ENCODE measurements around the gene HLA-DMB. TPM values are rescaled to one million over a fixed set of nuclear protein-coding genes. Genes with fewer than 3 reads are reported as not detected.
A peak's percentile ranks its signal among the peaks of the same experiment; 100 is the strongest.

Gene HLA-DMB
- total RNA-seq, 1 donor = 1.7 TPM

DNA sequence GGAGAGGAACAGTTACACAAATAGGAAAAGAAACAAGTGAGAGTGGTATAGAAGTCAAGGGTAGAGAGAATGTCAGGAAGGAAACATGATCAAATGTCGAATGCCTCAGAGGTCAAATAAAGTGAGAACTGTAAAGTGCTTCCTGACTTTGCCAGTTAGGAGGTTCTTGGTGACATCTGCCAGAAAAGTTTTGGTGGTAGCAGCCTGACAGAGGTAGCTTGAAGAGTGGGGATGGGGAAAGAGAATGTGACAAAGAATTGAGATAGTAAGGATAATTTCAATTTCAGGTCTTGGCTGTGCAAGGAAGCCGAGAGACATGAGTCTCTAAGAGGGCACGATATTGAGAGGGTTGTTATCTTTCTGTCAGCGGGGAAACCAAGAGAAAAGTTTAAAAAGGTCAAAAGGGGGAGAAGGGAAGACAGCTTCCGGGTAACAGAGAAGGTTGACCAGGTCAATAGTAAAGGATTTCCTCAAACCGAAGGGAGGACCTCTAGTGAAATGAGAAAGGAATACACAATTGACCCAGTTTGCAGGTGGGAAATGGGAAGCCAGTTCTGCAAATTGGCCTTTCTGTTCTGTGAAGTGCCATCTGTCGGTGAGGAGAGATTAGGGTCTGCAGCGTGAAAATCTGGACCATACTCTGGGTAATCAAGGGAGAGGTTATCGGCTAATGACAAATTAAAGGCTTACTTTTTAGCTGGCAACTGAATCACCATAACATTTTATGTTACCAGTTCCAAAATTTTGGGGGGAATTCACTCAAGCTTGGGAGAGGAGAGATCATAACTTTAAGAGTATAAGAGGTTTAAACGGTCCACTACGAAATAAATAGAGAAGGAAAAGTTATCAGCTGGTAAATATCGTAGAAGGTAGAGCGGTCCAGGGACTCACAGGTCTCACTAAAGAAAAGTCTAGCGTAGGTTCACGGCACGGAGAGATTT, 26.6 kb upstream of the HLA-DMB start:
- TF ChIP-seq, protein P1, sequence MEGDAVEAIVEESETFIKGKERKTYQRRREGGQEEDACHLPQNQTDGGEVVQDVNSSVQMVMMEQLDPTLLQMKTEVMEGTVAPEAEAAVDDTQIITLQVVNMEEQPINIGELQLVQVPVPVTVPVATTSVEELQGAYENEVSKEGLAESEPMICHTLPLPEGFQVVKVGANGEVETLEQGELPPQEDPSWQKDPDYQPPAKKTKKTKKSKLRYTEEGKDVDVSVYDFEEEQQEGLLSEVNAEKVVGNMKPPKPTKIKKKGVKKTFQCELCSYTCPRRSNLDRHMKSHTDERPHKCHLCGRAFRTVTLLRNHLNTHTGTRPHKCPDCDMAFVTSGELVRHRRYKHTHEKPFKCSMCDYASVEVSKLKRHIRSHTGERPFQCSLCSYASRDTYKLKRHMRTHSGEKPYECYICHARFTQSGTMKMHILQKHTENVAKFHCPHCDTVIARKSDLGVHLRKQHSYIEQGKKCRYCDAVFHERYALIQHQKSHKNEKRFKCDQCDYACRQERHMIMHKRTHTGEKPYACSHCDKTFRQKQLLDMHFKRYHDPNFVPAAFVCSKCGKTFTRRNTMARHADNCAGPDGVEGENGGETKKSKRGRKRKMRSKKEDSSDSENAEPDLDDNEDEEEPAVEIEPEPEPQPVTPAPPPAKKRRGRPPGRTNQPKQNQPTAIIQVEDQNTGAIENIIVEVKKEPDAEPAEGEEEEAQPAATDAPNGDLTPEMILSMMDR (IDR thresholded peaks at IDR 0.05; ENCODE audit: insufficient read depth, low read depth, low read length) = peak; percentile 56
- peak; percentile 49 for DNase-seq (ENCODE audit: low read depth)
- H3K4me3 ChIP-seq (ENCODE audit: low read depth, low read length) = peak overlapping the region; percentile 91

DNA sequence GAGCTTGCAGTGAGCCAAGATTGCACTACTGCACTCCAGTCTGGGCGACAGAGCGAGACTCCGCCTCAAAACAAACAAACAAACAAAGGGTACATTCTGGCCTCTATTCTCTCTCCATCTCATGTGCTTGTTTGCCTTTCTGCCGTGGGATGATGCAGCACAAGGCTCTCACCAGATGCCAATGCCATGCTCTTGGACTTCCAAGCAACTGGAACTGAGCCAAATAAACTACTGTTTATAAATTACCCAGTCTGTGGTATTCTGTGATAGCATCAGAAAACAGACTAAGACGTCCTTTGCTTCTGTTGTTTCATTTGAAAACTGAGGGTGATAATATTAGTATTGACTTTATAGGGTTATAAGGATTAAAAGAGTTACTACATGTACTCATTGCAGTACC, 23.9 kb upstream of the HLA-DMB start:
- no peak for DNase-seq (ENCODE audit: low read depth)
- TF ChIP-seq, protein P1 (IDR thresholded peaks at IDR 0.05; ENCODE audit: insufficient read depth, low read depth, low read length) = no peak
- H3K4me3 ChIP-seq (ENCODE audit: low read depth, low read length) = no peak overlapping the region

DNA sequence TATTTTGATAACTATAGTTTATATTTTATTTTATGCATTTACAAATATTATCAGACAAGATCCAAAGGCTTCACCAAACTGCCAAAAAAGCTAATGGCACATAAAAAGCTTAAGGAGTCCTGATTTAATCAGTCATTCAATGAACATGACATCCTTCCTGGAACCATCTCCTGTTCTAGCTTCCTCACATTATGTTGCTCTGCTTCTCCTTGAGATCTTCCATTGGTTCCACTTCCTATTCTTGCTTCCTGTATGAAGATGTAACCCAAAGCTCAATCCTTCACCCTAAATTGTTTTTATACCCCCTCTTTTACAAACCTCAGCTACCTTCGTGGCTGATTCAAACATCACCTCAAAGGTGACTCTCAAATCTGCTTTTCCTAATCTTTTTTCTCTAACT, 23.0 kb upstream of the HLA-DMB start:
- DNase-seq (ENCODE audit: low read depth) = no peak
- H3K4me3 ChIP-seq (ENCODE audit: low read depth, low read length) = no peak overlapping the region
- TF ChIP-seq, protein P1 (IDR thresholded peaks at IDR 0.05; ENCODE audit: insufficient read depth, low read depth, low read length) = no peak

DNA sequence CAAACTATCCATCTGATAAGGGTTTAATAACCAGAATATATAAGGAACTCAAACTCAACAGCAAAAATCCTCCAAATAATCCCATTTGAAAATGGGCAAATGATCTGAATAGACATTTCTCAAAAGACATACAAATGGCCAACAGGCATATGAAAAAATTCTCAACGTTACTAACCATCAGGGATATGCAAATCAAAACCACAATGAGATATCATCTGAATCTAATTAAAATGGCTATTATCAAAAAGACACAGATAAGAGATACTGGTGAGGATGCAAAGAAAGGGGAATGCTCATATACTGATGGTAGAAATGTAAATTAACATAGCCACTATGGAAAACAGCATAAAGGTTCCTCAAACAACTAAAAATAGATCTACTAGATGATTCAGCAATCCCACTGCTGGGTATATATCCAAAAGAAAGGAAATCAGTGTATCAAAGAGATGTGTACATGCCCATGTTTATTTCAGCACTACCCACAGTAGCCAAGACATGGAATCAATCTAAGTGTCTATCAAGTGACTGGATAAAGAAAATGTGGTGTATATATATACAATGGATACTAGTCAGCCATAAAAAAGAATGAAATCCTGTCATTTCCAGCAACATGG, 21.5 kb upstream of the HLA-DMB start:
- no peak overlapping the region for H3K4me3 ChIP-seq (ENCODE audit: low read depth, low read length)
- DNase-seq (ENCODE audit: low read depth) = no peak
- TF ChIP-seq, protein P1 (IDR thresholded peaks at IDR 0.05; ENCODE audit: insufficient read depth, low read depth, low read length) = no peak

DNA sequence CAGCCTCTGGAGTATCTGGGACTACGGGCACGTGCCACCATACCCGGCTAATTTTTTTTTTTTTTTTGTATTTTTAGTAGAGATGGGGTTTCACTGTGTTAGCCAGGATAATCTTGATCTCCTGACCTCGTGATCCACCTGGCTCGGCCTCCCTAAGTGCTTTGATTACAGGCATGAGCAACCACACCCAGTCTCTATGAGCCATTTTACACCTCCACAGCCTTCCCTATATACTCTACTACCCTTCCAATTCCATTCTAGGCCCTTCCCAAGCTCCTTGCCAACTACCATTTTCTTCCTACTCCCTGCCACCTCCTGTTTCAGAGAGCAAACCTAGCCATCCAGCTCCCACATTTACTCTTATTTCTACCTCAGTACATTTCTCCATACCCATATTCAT, 19.7 kb upstream of the HLA-DMB start:
- DNase-seq (ENCODE audit: low read depth) = no peak
- TF ChIP-seq, protein P1 (IDR thresholded peaks at IDR 0.05; ENCODE audit: insufficient read depth, low read depth, low read length) = no peak

DNA sequence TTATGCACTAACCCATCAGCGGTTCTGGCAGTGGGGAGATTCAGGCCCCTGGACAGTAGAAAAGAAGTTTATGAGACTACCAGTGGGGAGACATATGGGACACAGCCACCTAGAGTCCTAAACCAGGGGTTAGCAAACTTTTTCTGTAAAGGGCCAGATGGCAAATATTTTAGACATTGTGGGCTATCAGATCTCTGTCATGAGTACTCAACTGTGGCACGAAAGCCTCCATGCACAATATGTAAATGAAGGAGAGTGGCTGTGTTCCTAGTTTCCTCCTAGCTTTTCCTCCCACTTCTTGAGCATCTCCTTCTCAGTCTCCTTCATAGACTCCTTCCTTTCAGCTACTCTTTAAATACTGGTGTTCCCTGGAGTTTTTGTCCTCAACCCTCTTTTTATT, 15.3 kb upstream of the HLA-DMB start:
- H3K4me3 ChIP-seq (ENCODE audit: low read depth, low read length) = no peak overlapping the region
- TF ChIP-seq, protein P1 (IDR thresholded peaks at IDR 0.05; ENCODE audit: insufficient read depth, low read depth, low read length) = no peak
- DNase-seq (ENCODE audit: low read depth) = no peak

More for the DNA sequence above, 19.7 kb upstream of the HLA-DMB start:
- no peak overlapping the region for H3K4me3 ChIP-seq (ENCODE audit: low read depth, low read length)
